GM23248 (cell line): Measurements from ENCODE around the gene CDK3.

Experiments used
- EZH2 ChIP-seq: fragments of 200-600 bp; sonication (generic); IDR thresholded peaks from 2 replicates; pipeline ENCODE4 v1.6.1; 2018; ENCODE audit warnings: antibody characterized with exemption, mild to moderate bottlenecking; ENCODE audit not compliant: insufficient read depth, poor library complexity, severe bottlenecking
- EZH2phosphoT487 ChIP-seq: fragments of 200-600 bp; sonication (generic); IDR thresholded peaks from 2 replicates; pipeline ENCODE4 v1.6.1; 2018; ENCODE audit warnings: antibody characterized with exemption, moderate library complexity, mild to moderate bottlenecking, low read depth; ENCODE audit not compliant: insufficient read depth

DNA sequence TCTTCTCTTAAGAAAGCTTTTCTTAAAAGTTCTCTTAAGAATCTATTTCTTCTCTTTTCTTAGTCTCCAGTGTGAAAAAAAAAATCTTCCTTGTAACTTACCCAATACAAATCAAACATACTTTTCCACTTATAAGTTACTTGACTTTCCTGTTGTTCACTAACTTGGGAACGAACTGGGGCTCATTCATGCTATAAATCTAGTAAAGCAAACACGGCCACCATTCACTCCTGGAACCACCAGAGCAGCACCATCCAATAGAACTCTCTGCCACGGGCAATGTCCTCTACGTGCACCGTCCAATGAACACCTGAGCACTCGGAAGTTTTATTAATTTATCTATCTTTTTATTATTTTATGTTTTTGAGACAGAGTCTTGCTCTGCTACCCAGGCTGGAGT lies 50.9 kb downstream of the CDK3 start:
- no peak for TF ChIP-seq EZH2phosphoT487
- TF ChIP-seq EZH2 = no peak
